ENCODE results near the gene DGUOK. TPM values are rescaled to one million over a fixed set of nuclear protein-coding genes. Genes with fewer than 3 reads are reported as not detected.

DGUOK gene
- total RNA-seq, 6 donors from 2014 or later, result 25.1 to 38.5 (median 34.9) TPM

DNA sequence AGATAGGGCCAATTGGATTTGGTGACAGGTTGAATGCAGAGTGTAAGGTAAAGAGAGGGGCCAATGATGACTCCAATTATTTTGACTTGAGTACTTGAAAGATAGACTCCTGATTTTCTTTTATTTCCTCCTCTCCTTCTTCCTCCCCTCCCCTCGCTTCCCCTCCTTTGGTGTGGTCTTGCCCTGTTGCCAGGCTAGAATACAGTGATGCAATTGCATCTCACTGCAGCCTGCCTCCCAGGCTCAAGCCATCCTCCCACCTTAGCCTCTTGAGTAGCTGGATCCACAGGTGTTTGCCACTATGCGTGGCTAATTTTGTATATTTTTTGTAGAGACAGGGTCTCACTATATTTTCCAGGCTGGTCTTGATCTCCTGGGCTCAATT, 2.3 kb downstream of the DGUOK start:
- H3K27ac ChIP-seq, result peak overlapping the region in 1 of 4 donors; percentile 23
- 78 to 84% methylated on average over 2 of the region's 2 CpGs for WGBS, 2 donors
- ATAC-seq (ENCODE audit: low FRiP score in 2 of 2) (no peak), DNase-seq (no peak)
- H3K27me3 ChIP-seq, result no peaks in the 10 kb centered on the region
- TF ChIP-seq, protein P1, sequence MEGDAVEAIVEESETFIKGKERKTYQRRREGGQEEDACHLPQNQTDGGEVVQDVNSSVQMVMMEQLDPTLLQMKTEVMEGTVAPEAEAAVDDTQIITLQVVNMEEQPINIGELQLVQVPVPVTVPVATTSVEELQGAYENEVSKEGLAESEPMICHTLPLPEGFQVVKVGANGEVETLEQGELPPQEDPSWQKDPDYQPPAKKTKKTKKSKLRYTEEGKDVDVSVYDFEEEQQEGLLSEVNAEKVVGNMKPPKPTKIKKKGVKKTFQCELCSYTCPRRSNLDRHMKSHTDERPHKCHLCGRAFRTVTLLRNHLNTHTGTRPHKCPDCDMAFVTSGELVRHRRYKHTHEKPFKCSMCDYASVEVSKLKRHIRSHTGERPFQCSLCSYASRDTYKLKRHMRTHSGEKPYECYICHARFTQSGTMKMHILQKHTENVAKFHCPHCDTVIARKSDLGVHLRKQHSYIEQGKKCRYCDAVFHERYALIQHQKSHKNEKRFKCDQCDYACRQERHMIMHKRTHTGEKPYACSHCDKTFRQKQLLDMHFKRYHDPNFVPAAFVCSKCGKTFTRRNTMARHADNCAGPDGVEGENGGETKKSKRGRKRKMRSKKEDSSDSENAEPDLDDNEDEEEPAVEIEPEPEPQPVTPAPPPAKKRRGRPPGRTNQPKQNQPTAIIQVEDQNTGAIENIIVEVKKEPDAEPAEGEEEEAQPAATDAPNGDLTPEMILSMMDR (IDR thresholded peaks at IDR 0.05), result no peak
- TF ChIP-seq EP300 (IDR thresholded peaks at IDR 0.05) (no peak), POLR2AphosphoS5 (IDR thresholded peaks at IDR 0.05) (no peak), POLR2A (IDR thresholded peaks at IDR 0.05) (no peak)
- no peak overlapping the region for H3K4me3 ChIP-seq
- no peaks in the 10 kb centered on the region for H3K9me3 ChIP-seq
- peaks cover 35 to 44% (median 42%) of the 10 kb centered on the region in 4 donors for H3K4me1 ChIP-seq
- peaks cover 0 to 9% (median 0%) of the 10 kb centered on the region in 4 donors for H3K36me3 ChIP-seq

DNA sequence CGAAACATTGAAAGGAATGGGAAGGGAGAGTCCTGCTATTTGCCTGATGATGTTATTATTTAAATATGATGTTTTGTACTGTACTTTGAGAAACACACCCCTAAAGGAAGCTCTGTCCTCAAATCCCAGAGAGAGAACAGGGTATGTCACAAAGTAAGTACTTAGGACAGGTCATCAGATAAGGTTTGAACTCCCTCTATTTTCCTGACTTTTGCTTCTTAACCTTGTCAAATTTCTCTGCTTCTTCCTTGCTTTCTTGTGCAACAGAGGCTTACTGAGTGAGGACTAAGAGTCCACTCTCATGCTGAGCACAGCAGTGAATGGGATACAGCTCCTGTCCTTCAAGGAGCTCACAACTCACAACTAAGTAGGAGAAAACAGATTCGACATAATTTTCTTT, 3.7 kb downstream of the DGUOK start:
- TF ChIP-seq, protein P1 (IDR thresholded peaks at IDR 0.05), result no peak
- TF ChIP-seq EP300 (IDR thresholded peaks at IDR 0.05), result no peak
- no peak for TF ChIP-seq POLR2A (IDR thresholded peaks at IDR 0.05)
- no peak for TF ChIP-seq POLR2AphosphoS5 (IDR thresholded peaks at IDR 0.05)
- H3K4me3 ChIP-seq, result no peak overlapping the region
- H3K9me3 ChIP-seq, result no peaks in the 10 kb centered on the region
- peak overlapping the region in 1 of 4 donors; percentile 6 for H3K27ac ChIP-seq
- ATAC-seq (ENCODE audit: low FRiP score in 2 of 2) (no peak), DNase-seq (no peak)
- peaks cover 0 to 14% (median 2%) of the 10 kb centered on the region in 4 donors for H3K36me3 ChIP-seq
- peaks cover 35 to 44% (median 44%) of the 10 kb centered on the region in 4 donors for H3K4me1 ChIP-seq
- WGBS, 2 donors, result 77 to 80% methylated on average over 2 of the region's 2 CpGs
- no peaks in the 10 kb centered on the region for H3K27me3 ChIP-seq

DNA sequence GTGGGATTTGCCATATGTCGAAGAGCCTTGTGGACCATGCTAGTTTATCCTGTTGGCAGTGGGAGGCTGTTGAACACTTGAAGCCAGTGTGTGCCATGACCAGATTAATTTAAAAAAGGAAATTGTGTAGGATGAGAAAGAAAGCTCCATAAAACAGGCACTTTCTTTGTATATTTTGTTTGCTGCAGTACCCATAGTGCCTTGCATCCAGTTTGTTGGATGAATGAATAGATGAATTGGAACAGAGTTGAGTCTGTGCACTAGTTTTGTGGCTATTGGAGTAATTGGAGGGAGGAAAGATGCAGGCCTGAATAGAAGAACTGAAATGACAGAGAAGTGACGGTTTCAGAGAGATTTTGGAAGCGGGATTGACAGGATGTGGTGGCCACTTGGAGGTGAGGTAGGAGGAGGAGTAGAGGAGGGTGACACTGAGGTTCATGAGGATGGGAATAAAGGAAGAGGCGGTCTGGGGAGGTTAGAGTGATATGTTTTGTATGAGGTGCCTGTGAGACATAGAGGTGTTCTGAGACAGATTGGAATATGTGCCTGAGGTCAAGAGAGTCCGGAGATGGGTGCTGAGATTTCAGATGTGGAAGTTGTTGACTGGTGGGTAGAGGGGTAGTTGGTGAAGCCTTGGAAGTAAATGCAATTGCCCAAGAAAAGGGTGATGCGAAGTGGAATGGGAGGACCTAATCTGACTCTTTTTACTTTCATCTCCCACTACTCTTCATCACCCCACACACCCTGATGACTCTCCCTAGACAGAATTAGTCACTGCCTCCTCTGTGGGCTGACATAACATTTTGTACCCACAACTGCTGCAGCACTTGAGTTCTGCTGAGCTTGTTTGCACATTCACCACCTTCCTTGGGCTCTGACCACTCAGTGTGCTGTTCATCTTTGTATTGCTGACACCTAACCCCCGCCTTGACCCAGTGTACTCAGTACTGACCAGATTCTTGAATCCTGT, 5.1 kb downstream of the DGUOK start:
- WGBS, 2 donors, result 91% methylated on average over 7 of the region's 7 CpGs
- peaks cover 30 to 40% (median 36%) of the 10 kb centered on the region in 4 donors for H3K4me1 ChIP-seq
- H3K27ac ChIP-seq, result no peak overlapping the region
- H3K9me3 ChIP-seq, result no peaks in the 10 kb centered on the region
- no peaks in the 10 kb centered on the region for H3K27me3 ChIP-seq
- ATAC-seq (ENCODE audit: low FRiP score in 2 of 2) (peak in 1 of 2 donors; percentile 31), DNase-seq (no peak)
- no peak overlapping the region for H3K4me3 ChIP-seq
- no peak for TF ChIP-seq POLR2AphosphoS5 (IDR thresholded peaks at IDR 0.05)
- H3K36me3 ChIP-seq, result peaks cover 0 to 14% (median 2%) of the 10 kb centered on the region in 4 donors

GRCh38 chr2:73933194-73933593, 6.5 kb downstream of the DGUOK start:
- TF ChIP-seq EP300 (IDR thresholded peaks at IDR 0.05) (no peak), POLR2A (IDR thresholded peaks at IDR 0.05) (no peak), POLR2AphosphoS5 (IDR thresholded peaks at IDR 0.05) (no peak)
- TF ChIP-seq, protein P1 (IDR thresholded peaks at IDR 0.05), result no peak
- Histone ChIP-seq H3K27ac (no peak overlapping the region), H3K4me1 (peaks cover 26 to 32% (median 29%) of the 10 kb centered on the region in 4 donors), H3K36me3 (peaks cover 0 to 14% (median 2%) of the 10 kb centered on the region in 4 donors), H3K27me3 (no peaks in the 10 kb centered on the region), H3K4me3 (no peak overlapping the region), H3K9me3 (no peaks in the 10 kb centered on the region)
- DNase-seq (peak in 1 of 2 donors; percentile 58), ATAC-seq (ENCODE audit: low FRiP score in 2 of 2) (no peak)
- WGBS, 2 donors, result 66 to 86% methylated on average over 3 of the region's 3 CpGs

DNA sequence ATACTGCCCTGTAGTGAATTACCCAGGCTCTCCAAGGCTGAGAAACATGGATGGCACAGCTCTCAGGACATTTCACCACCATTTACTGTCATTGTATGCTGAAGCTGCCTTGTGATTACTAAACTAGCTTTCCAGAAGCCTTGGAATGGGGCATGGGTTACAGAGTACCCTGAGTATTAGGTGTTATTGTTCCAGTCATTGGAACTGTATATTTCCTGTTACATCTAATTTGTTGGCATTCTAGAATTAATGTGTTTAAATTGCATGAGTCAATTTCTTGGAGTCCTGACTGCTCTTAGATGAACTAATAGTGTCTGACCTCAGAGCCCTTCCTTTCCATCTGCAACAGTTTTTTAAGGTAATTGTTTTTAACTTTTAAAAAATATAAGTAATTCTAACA, 9.0 kb downstream of the DGUOK start:
- no peak for ATAC-seq (ENCODE audit: low FRiP score in 2 of 2)
- TF ChIP-seq EP300 (IDR thresholded peaks at IDR 0.05) (no peak), POLR2AphosphoS5 (IDR thresholded peaks at IDR 0.05) (no peak), POLR2A (IDR thresholded peaks at IDR 0.05) (no peak)
- TF ChIP-seq, protein P1 (IDR thresholded peaks at IDR 0.05), result no peak
- no peak overlapping the region for H3K27ac ChIP-seq

More for the DNA sequence above, 9.0 kb downstream of the DGUOK start:
- no peak for DNase-seq
- peaks cover 0 to 24% (median 2%) of the 10 kb centered on the region in 4 donors for H3K36me3 ChIP-seq
- H3K9me3 ChIP-seq, result no peaks in the 10 kb centered on the region
- peaks cover 5 to 30% (median 19%) of the 10 kb centered on the region in 4 donors for H3K4me1 ChIP-seq
- H3K27me3 ChIP-seq, result no peaks in the 10 kb centered on the region
- H3K4me3 ChIP-seq, result no peak overlapping the region
